HepG2 (cell line): ENCODE measurements around the gene MTSS2. TPM values are rescaled to one million over a fixed set of nuclear protein-coding genes. Genes with fewer than 3 reads are reported as not detected.

Experiments used
- ATF7-NPFF ChIP-seq: sonication (generic); formaldehyde crosslinking; IDR thresholded peaks from 2 replicates; pipeline ENCODE4 v1.8.1; 2023; ENCODE audit warnings: mild to moderate bottlenecking, low read depth, missing genetic modification reagents, moderate library complexity
- FOSL2 ChIP-seq: sonication (generic); formaldehyde crosslinking; IDR thresholded peaks from 2 replicates; pipeline ENCODE4 v1.4.0; 2020; ENCODE audit warnings: missing genetic modification reagents
- KLF11 ChIP-seq: IDR thresholded peaks from 2 replicates; pipeline ENCODE4 v1.6.1; 2016; ENCODE audit warnings: missing compliant biosample characterization
- PATZ1 ChIP-seq: sonication (generic); formaldehyde crosslinking; IDR thresholded peaks from 2 replicates; pipeline ENCODE4 v1.4.0; 2020; ENCODE audit warnings: missing genetic modification reagents
- SP140L ChIP-seq: sonication (generic); formaldehyde crosslinking; IDR thresholded peaks from 2 replicates; pipeline ENCODE4 v1.4.0; 2020; ENCODE audit warnings: missing genetic modification reagents, borderline replicate concordance
- SPEN ChIP-seq: sonication (generic); formaldehyde crosslinking; IDR thresholded peaks from 2 replicates; pipeline ENCODE4 v1.5.1; 2020; ENCODE audit warnings: low read depth, mild to moderate bottlenecking, missing genetic modification reagents
- SRF ChIP-seq: IDR thresholded peaks from 2 replicates; pipeline ENCODE4 v1.6.1; 2011; ENCODE audit warnings: mild to moderate bottlenecking, low read depth, low read length, moderate library complexity
- SRY ChIP-seq: sonication (generic); formaldehyde crosslinking; IDR thresholded peaks from 2 replicates; pipeline ENCODE4 v1.8.0; 2022; ENCODE audit warnings: mild to moderate bottlenecking, missing genetic modification reagents
- TGIF2 ChIP-seq: IDR thresholded peaks from 2 replicates; pipeline ENCODE4 v1.6.1; 2016; ENCODE audit warnings: control low read depth, missing compliant biosample characterization
- YEATS4 ChIP-seq: sonication (generic); formaldehyde crosslinking; IDR thresholded peaks from 2 replicates; pipeline ENCODE4 v1.4.0; 2020; ENCODE audit warnings: missing genetic modification reagents, borderline replicate concordance
- ZBTB38 ChIP-seq: sonication (generic); formaldehyde crosslinking; IDR thresholded peaks from 2 replicates; pipeline ENCODE4 v1.5.1; 2020; ENCODE audit warnings: mild to moderate bottlenecking, missing genetic modification reagents
- ZNF337 ChIP-seq: sonication (generic); formaldehyde crosslinking; IDR thresholded peaks from 2 replicates; pipeline ENCODE4 v1.5.1; 2020; ENCODE audit warnings: missing genetic modification reagents, low read depth, mild to moderate bottlenecking, borderline replicate concordance
- ZNF430 ChIP-seq: sonication (generic); formaldehyde crosslinking; IDR thresholded peaks from 2 replicates; pipeline ENCODE4 v1.9.0; 2021; ENCODE audit warnings: mild to moderate bottlenecking, missing genetic modification reagents
- ZNF781 ChIP-seq: sonication (generic); formaldehyde crosslinking; IDR thresholded peaks from 2 replicates; pipeline ENCODE4 v1.5.1; 2020; ENCODE audit warnings: borderline replicate concordance, mild to moderate bottlenecking, missing genetic modification reagents; ENCODE audit errors: not compliant biosample characterization
- ZSCAN31 ChIP-seq: sonication (generic); formaldehyde crosslinking; IDR thresholded peaks from 2 replicates; pipeline ENCODE4 v1.5.0; 2020; ENCODE audit warnings: low read depth, mild to moderate bottlenecking, missing genetic modification reagents
- polyA plus RNA-seq, 8 experiments: library from polyadenylated mRNA; depleted of rRNA in 3 of 8; stranded (reverse) in 7 of 8; unstranded in 1 of 8; fragments of >200 nt; fragmentation: Illumina TruSeq in 4 of 8; extraction: Trizol in 4 of 8; gene quantifications; 2 replicates each; pipeline versions ENCODE4 v1.2.1 to v1.2.3, GENCODE V29; 2011 to 2016; ENCODE audit warnings: low read depth in 4 of 8, missing spikeins in 1 of 8, mixed read lengths in 1 of 8; ENCODE audit not compliant: insufficient read depth in 1 of 8
- total RNA-seq, 5 experiments: library from RNA; depleted of rRNA; stranded (reverse); fragments of >200 nt; fragmentation: Illumina TruSeq; extraction: Trizol; gene quantifications; 2 replicates each; pipeline ENCODE4 v1.2.3, GENCODE V29; 2016; ENCODE audit warnings: low read depth in 1 of 5
- TF ChIP-seq, protein P1 (sequence below): sonication (generic); formaldehyde crosslinking; IDR thresholded peaks from 2 replicates; pipeline ENCODE4 v1.4.0; 2020; ENCODE audit warnings: missing genetic modification reagents
- TF ChIP-seq, protein P2 (sequence below): sonication (generic); formaldehyde crosslinking; IDR thresholded peaks from 2 replicates; pipeline ENCODE4 v1.8.0; 2022; ENCODE audit warnings: mild to moderate bottlenecking, missing genetic modification reagents
- TF ChIP-seq, protein P3 (sequence below): sonication (generic); formaldehyde crosslinking; IDR thresholded peaks from 2 replicates; pipeline ENCODE4 v1.4.0; 2020; ENCODE audit warnings: missing genetic modification reagents, borderline replicate concordance
- TF ChIP-seq, protein P4 (sequence below): sonication (generic); formaldehyde crosslinking; IDR thresholded peaks from 2 replicates; pipeline ENCODE4 v1.4.0; 2020; ENCODE audit warnings: missing genetic modification reagents, borderline replicate concordance

MTSS2 gene
- total and polyA plus RNA-seq, 2 of the 13 experiments (the other 11 are each of a cell fraction or from before 2014, with no cell fraction given): 132 to 242 TPM

DNA sequence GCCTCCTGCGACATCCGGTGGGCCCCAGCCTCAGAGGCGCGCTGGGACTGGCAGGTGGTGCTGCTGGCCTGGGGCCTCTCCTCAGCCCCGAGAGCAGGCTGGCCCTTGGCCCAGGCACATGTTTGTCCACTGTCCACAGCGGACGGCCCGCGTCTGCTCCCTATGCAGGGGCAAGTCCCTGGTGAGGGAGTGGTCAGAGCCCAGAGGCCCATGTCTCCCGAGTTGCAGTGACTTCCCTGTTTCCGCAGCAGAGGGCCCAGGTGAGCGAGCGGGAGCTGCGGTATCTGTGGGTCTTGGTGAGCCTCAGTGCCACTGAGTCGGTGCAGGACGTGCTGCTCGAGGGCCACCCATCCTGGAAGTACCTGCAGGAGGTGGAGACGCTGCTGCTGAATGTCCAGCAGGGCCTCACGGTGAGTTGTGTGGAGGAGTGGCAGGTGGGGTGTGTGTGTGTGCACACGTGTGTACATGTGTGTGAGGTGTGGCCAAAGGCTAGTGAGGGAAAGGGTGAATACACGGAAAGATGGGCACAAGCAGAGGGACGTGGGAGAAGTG lies 29.1 kb downstream of the MTSS2 start (continued):
- TF ChIP-seq SPEN (CRISPR knock-in tag) (peak; percentile 87), SRY (CRISPR knock-in tag) (peak; percentile 89; the same call in 1 of the 2 replicates), FOSL2 (peak; percentile 53; the same call in 1 of the 2 replicates), ZBTB38 (peak; percentile 92), YEATS4 (peak; percentile 78; the same call in 1 of the 2 replicates), SP140L (no peak), ZNF781 (CRISPR knock-in tag) (peak; percentile 95), SRF (no peak), KLF11 (0 out of 2 replicates have a peak, but pooled peaks have one; percentile 36), TGIF2 (CRISPR knock-in tag) (peak; percentile 45; the same call in 1 of the 2 replicates), ATF7-NPFF (CRISPR knock-in tag) (peak; percentile 91; the same call in 1 of the 2 replicates), PATZ1 (peak; percentile 82; the same call in 1 of the 2 replicates), ZNF430 (CRISPR knock-in tag) (peak; percentile 54; the same call in 1 of the 2 replicates), ZSCAN31 (peak; percentile 76; the same call in 1 of the 2 replicates), ZNF337 (CRISPR knock-in tag) (peak; percentile 72; the same call in 1 of the 2 replicates)
- TF ChIP-seq, protein P1, sequence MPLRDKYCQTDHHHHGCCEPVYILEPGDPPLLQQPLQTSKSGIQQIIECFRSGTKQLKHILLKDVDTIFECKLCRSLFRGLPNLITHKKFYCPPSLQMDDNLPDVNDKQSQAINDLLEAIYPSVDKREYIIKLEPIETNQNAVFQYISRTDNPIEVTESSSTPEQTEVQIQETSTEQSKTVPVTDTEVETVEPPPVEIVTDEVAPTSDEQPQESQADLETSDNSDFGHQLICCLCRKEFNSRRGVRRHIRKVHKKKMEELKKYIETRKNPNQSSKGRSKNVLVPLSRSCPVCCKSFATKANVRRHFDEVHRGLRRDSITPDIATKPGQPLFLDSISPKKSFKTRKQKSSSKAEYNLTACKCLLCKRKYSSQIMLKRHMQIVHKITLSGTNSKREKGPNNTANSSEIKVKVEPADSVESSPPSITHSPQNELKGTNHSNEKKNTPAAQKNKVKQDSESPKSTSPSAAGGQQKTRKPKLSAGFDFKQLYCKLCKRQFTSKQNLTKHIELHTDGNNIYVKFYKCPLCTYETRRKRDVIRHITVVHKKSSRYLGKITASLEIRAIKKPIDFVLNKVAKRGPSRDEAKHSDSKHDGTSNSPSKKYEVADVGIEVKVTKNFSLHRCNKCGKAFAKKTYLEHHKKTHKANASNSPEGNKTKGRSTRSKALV: peak; percentile 92; the same call in 1 of the 2 replicates
- TF ChIP-seq, protein P2, sequence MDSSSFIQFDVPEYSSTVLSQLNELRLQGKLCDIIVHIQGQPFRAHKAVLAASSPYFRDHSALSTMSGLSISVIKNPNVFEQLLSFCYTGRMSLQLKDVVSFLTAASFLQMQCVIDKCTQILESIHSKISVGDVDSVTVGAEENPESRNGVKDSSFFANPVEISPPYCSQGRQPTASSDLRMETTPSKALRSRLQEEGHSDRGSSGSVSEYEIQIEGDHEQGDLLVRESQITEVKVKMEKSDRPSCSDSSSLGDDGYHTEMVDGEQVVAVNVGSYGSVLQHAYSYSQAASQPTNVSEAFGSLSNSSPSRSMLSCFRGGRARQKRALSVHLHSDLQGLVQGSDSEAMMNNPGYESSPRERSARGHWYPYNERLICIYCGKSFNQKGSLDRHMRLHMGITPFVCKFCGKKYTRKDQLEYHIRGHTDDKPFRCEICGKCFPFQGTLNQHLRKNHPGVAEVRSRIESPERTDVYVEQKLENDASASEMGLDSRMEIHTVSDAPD (CRISPR knock-in tag): 0 out of 2 replicates have a peak, but pooled peaks have one; percentile 12
- TF ChIP-seq, protein P3, sequence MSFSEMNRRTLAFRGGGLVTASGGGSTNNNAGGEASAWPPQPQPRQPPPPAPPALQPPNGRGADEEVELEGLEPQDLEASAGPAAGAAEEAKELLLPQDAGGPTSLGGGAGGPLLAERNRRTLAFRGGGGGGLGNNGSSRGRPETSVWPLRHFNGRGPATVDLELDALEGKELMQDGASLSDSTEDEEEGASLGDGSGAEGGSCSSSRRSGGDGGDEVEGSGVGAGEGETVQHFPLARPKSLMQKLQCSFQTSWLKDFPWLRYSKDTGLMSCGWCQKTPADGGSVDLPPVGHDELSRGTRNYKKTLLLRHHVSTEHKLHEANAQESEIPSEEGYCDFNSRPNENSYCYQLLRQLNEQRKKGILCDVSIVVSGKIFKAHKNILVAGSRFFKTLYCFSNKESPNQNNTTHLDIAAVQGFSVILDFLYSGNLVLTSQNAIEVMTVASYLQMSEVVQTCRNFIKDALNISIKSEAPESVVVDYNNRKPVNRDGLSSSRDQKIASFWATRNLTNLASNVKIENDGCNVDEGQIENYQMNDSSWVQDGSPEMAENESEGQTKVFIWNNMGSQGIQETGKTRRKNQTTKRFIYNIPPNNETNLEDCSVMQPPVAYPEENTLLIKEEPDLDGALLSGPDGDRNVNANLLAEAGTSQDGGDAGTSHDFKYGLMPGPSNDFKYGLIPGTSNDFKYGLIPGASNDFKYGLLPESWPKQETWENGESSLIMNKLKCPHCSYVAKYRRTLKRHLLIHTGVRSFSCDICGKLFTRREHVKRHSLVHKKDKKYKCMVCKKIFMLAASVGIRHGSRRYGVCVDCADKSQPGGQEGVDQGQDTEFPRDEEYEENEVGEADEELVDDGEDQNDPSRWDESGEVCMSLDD: 0 out of 2 replicates have a peak, but pooled peaks have one; percentile 7
- TF ChIP-seq, protein P4, sequence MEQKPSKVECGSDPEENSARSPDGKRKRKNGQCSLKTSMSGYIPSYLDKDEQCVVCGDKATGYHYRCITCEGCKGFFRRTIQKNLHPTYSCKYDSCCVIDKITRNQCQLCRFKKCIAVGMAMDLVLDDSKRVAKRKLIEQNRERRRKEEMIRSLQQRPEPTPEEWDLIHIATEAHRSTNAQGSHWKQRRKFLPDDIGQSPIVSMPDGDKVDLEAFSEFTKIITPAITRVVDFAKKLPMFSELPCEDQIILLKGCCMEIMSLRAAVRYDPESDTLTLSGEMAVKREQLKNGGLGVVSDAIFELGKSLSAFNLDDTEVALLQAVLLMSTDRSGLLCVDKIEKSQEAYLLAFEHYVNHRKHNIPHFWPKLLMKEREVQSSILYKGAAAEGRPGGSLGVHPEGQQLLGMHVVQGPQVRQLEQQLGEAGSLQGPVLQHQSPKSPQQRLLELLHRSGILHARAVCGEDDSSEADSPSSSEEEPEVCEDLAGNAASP (CRISPR knock-in tag): peak; percentile 76; the same call in 1 of the 2 replicates
